HEK293T (cell line): ENCODE results near the gene HPCAL1.

Source experiments
- ELF4 ChIP-seq: fragments of 450-650 bp; IDR thresholded peaks from 2 replicates; pipeline ENCODE4 v1.6.1; 2017; ENCODE audit warnings: antibody characterized with exemption
- FOXA1 ChIP-seq: fragments of 450-650 bp; IDR thresholded peaks from 2 replicates; pipeline ENCODE4 v1.6.1; 2016; ENCODE audit warnings: mild to moderate bottlenecking
- FOXK2 ChIP-seq: fragments of 450-650 bp; IDR thresholded peaks from 2 replicates; pipeline ENCODE4 v1.6.1; 2016; ENCODE audit warnings: mild to moderate bottlenecking
- LEF1 ChIP-seq: fragments of 450-650 bp; IDR thresholded peaks from 2 replicates; pipeline ENCODE4 v1.6.1; 2017; ENCODE audit warnings: mild to moderate bottlenecking, borderline replicate concordance

- TF ChIP-seq FOXA1 (no peak), ELF4 (no peak), FOXK2 (no peak), LEF1 (no peak)
Observed at GRCh38 chr2:10373931-10374330, 71.2 kb downstream of the HPCAL1 start.
